Measurements from ENCODE around the gene RASAL2.

DNA sequence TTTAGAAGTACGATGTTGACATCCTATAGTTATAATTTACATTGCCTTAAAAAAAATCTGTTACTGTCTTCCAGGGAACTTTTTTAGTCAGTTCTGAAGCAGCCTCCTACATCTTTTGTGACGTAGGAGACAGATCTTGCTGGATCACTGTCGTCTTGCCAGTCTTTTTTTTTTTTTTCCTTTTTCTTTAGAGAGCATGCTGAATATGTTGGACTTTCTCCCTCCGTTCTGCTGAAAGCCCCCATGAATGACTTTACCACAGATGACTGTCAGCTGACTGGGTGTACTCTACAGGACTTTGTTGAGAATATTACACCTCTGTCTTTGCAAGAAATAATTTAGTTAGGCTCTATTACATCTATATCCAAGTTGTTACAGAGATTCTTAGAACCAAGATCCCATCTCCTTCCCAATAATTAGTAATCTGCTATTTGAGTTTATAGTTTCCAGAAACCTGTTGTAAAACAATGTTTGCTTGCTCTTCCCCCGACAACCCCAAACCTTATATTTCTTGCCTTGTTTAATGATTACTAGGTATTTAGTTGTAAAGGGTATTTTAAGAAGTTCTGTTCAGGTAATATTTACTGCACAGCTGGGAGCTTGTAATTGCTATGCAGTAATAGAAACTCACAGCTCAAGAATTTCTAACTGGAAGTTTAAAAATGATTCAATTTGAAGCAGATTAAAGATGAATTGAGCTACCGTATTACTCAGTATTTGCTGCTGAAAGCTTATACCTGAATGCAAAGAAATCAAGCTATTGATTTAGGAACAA, 61.8 kb downstream of the RASAL2 start:
- TF ChIP-seq, protein P1, sequence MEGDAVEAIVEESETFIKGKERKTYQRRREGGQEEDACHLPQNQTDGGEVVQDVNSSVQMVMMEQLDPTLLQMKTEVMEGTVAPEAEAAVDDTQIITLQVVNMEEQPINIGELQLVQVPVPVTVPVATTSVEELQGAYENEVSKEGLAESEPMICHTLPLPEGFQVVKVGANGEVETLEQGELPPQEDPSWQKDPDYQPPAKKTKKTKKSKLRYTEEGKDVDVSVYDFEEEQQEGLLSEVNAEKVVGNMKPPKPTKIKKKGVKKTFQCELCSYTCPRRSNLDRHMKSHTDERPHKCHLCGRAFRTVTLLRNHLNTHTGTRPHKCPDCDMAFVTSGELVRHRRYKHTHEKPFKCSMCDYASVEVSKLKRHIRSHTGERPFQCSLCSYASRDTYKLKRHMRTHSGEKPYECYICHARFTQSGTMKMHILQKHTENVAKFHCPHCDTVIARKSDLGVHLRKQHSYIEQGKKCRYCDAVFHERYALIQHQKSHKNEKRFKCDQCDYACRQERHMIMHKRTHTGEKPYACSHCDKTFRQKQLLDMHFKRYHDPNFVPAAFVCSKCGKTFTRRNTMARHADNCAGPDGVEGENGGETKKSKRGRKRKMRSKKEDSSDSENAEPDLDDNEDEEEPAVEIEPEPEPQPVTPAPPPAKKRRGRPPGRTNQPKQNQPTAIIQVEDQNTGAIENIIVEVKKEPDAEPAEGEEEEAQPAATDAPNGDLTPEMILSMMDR (IDR thresholded peaks at IDR 0.05) = no peak
- no peak for TF ChIP-seq POLR2A (IDR thresholded peaks at IDR 0.05)
